Measurements from ENCODE around the gene ARHGEF18. TPM values are rescaled to one million over a fixed set of nuclear protein-coding genes. Genes with fewer than 3 reads are reported as not detected.

The ARHGEF18 gene
- total and polyA plus RNA-seq, 2 donors (not counting 3 experiments of a cell fraction or from before 2014, with no cell fraction given) = 12.1 to 30.7 TPM

DNA sequence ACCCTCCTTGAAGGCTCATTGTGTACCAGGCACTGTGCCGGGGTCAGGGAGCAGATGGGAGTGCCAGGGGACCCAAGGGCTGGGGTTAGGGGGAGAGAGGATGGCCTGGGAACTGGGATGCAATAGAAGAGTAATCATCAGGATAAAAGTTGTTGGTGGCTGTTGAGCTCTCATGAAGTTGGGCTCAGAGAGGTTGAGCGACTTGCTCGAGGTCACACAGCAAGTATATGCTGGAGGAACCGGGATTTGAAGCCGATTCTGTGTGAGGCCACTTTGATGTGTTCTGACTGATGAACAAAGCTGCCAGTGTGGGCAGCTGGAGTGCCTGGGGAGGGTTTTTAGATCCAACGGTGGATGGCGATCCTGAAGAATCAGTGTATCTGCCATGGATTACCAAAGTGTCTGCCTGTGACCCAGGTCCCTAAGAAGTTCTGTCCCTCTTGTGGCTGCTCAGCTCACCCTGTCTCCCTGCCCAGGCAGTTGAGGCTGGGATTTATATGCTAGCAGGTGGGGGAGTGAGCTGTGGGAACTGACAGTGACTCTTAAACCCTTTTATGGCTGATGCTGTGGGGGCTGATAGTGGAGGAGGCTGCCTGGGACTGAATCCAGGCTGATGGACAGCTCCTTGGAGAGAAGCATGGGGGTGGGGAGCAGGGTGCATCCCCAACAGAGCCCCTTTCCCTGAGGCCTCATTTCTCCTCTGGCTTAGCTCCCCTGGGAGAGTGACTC lies 8.3 kb downstream of the ARHGEF18 start:
- no peaks in the 10 kb centered on the region for H3K9me3 ChIP-seq (replicated peaks; ENCODE audit: control insufficient read depth, insufficient read depth, low read length)
- H4K20me1 ChIP-seq (replicated peaks; ENCODE audit: control insufficient read depth, extremely low read depth, insufficient read depth, low read length) = no peaks in the 10 kb centered on the region
- H3K4me1 ChIP-seq (ENCODE audit: control insufficient read depth, extremely low read depth, insufficient read depth, low read length) = no peaks in the 10 kb centered on the region
- CTCF ChIA-PET = interaction anchor here (0.7 to 3.7 kb wide), 4 partner anchors 9 to 442 kb away, joined by 3 to 32 read pairs (median 3); partner anchors contain the start of gene TRAPPC5
- no peak overlapping the region for H3K4me2 ChIP-seq (ENCODE audit: insufficient read depth, low read length)
- POLR2A ChIA-PET = no interaction called here
- no peaks in the 10 kb centered on the region for H3K9me1 ChIP-seq (replicated peaks; ENCODE audit: control insufficient read depth, extremely low read depth, insufficient read depth, low read length)
- H3K4me3 ChIP-seq (replicated peaks in 1 of 3; ENCODE audit: insufficient read depth in 1 of 3, low read depth in 1 of 3, low read length in 3 of 3) = no peak overlapping the region
- no peak overlapping the region for H3K27ac ChIP-seq (ENCODE audit: insufficient read depth, low read depth, low read length)
- no peaks in the 10 kb centered on the region for H3K36me3 ChIP-seq (ENCODE audit: control insufficient read depth in 2 of 2, extremely low read depth in 1 of 2, insufficient read depth in 2 of 2, low read length in 2 of 2)
- dilution Hi-C loops (cut with MboI; ENCODE audit: extremely low pct_ligation_motif_present, low sequenced_read_pairs) = no loop called here
- intact Hi-C loops (cut with micrococcal nuclease) = no loop called here
- peaks cover 0 to 5% of the 10 kb centered on the region in 2 experiments for H3K27me3 ChIP-seq (ENCODE audit: control insufficient read depth in 2 of 2, insufficient read depth in 2 of 2, low read length in 2 of 2)
- FAIRE-seq (no peak), DNase-seq (ENCODE audit: low read depth, low spot score) (no peak)
- H3K79me2 ChIP-seq (ENCODE audit: control insufficient read depth, insufficient read depth, low read length) = no peaks in the 10 kb centered on the region
- TF ChIP-seq GATA2 (IDR thresholded peaks at IDR 0.05; ENCODE audit: insufficient read depth, insufficient read length, low read depth, low read length) (no peak), EZH2 (IDR thresholded peaks at IDR 0.05; ENCODE audit: borderline replicate concordance, low read depth, low read length, severe bottlenecking) (no peak), MYC (IDR thresholded peaks at IDR 0.05; ENCODE audit: low read depth, low read length) (no peak), POLR2AphosphoS5 (IDR thresholded peaks at IDR 0.05; ENCODE audit: insufficient read depth, low read depth, low read length) (no peak), POLR2A (IDR thresholded peaks at IDR 0.05; ENCODE audit: low read depth, low read length) (no peak), JUN (IDR thresholded peaks at IDR 0.05; ENCODE audit: borderline replicate concordance, insufficient read depth, insufficient read length, low read depth) (no peak), FOS (IDR thresholded peaks at IDR 0.05; ENCODE audit: borderline replicate concordance, insufficient read depth, low read length) (no peak)
- TF ChIP-seq, protein P1, sequence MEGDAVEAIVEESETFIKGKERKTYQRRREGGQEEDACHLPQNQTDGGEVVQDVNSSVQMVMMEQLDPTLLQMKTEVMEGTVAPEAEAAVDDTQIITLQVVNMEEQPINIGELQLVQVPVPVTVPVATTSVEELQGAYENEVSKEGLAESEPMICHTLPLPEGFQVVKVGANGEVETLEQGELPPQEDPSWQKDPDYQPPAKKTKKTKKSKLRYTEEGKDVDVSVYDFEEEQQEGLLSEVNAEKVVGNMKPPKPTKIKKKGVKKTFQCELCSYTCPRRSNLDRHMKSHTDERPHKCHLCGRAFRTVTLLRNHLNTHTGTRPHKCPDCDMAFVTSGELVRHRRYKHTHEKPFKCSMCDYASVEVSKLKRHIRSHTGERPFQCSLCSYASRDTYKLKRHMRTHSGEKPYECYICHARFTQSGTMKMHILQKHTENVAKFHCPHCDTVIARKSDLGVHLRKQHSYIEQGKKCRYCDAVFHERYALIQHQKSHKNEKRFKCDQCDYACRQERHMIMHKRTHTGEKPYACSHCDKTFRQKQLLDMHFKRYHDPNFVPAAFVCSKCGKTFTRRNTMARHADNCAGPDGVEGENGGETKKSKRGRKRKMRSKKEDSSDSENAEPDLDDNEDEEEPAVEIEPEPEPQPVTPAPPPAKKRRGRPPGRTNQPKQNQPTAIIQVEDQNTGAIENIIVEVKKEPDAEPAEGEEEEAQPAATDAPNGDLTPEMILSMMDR (IDR thresholded peaks at IDR 0.05; ENCODE audit: extremely low read depth in 1 of 2, insufficient read depth in 1 of 2, low read depth in 1 of 2, low read length in 2 of 2) = no peak
- TF ChIP-seq, protein P2, sequence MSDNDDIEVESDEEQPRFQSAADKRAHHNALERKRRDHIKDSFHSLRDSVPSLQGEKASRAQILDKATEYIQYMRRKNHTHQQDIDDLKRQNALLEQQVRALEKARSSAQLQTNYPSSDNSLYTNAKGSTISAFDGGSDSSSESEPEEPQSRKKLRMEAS (IDR thresholded peaks at IDR 0.05; ENCODE audit: insufficient read depth, insufficient read length) = no peak
- no TSS peak for BruUV-seq (replicated peaks)
- no peak overlapping the region for H3K9ac ChIP-seq (replicated peaks; ENCODE audit: extremely low read depth, insufficient read depth, low read length)
- no peak overlapping the region for H2AFZ ChIP-seq (ENCODE audit: low read depth, low read length)
